ENCODE results near the gene SDSL. TPM values are rescaled to one million over a fixed set of nuclear protein-coding genes. Genes with fewer than 3 reads are reported as not detected.

The SDSL gene
- polyA plus RNA-seq, 1 donor (not counting 4 experiments of a cell fraction or from before 2014, with no cell fraction given), result 1.9 TPM

- TF ChIP-seq CTCF (optimal IDR thresholded peaks at IDR 0.05 in 1 of 3, IDR thresholded peaks at IDR 0.05 in 1 of 3, conservative IDR thresholded peaks at IDR 0.05 in 1 of 3; ENCODE audit: extremely low read depth in 1 of 3, insufficient read depth in 2 of 3, low read length in 3 of 3), result no peak
- peak; percentile 60 for TF ChIP-seq EZH2 (IDR thresholded peaks at IDR 0.05; ENCODE audit: low read length)
These were observed 55.1 kb downstream of the SDSL start for GRCh38 chr12:113477171-113477841.

GRCh38 chr12:113477842-113478215 lies 55.6 kb downstream of the SDSL start:
- DNase-seq (ENCODE audit: low read depth, low spot score) (no peak), FAIRE-seq (no peak)
- no peaks in the 10 kb centered on the region for H3K4me1 ChIP-seq (ENCODE audit: control insufficient read depth, extremely low read depth, insufficient read depth, low read length)
- H2AFZ ChIP-seq (ENCODE audit: control insufficient read depth, low read length), result no peak overlapping the region
- dilution Hi-C loops (cut with MboI; ENCODE audit: extremely low pct_ligation_motif_present, low sequenced_read_pairs), result no loop called here
- no peaks in the 10 kb centered on the region for H3K9me3 ChIP-seq (ENCODE audit: control insufficient read depth, low read depth, low read length)
- no peak for TF ChIP-seq CTCF (optimal IDR thresholded peaks at IDR 0.05 in 1 of 3, IDR thresholded peaks at IDR 0.05 in 1 of 3, conservative IDR thresholded peaks at IDR 0.05 in 1 of 3; ENCODE audit: extremely low read depth in 1 of 3, insufficient read depth in 2 of 3, low read length in 3 of 3)
- TF ChIP-seq EZH2 (IDR thresholded peaks at IDR 0.05; ENCODE audit: low read length), result peak; percentile 30
- no peak overlapping the region for H3K4me2 ChIP-seq (ENCODE audit: control insufficient read depth, extremely low read depth, insufficient read depth, low read depth, low read length)
- H3K9me1 ChIP-seq (ENCODE audit: control insufficient read depth, extremely low read depth, insufficient read depth, low read length), result no peaks in the 10 kb centered on the region
- H3K36me3 ChIP-seq (ENCODE audit: control insufficient read depth in 2 of 2, extremely low read depth in 1 of 2, insufficient read depth in 2 of 2, low read length in 2 of 2), result no peaks in the 10 kb centered on the region
- H3K4me3 ChIP-seq (ENCODE audit: control insufficient read depth in 2 of 3, extremely low read depth in 1 of 3, insufficient read depth in 2 of 3, low read depth in 1 of 3, low read length in 3 of 3), result no peak overlapping the region
- no peaks in the 10 kb centered on the region for H4K20me1 ChIP-seq (ENCODE audit: control insufficient read depth, extremely low read depth, insufficient read depth, low read length)
- H3K27ac ChIP-seq (ENCODE audit: control insufficient read depth, insufficient read depth, low read length), result no peak overlapping the region
- no peak overlapping the region for H3K9ac ChIP-seq (ENCODE audit: control insufficient read depth, extremely low read depth, insufficient read depth, low read length)
- peaks cover 81% of the 10 kb centered on the region for H3K27me3 ChIP-seq (ENCODE audit: control insufficient read depth, extremely low read depth, insufficient read depth, low read length)
- no peaks in the 10 kb centered on the region for H3K79me2 ChIP-seq (ENCODE audit: control insufficient read depth, insufficient read depth, low read length)

More at GRCh38 chr12:113477171-113477841, 55.1 kb downstream of the SDSL start:
- H3K27ac ChIP-seq (ENCODE audit: control insufficient read depth, insufficient read depth, low read length), result no peak overlapping the region
- H3K9me1 ChIP-seq (ENCODE audit: control insufficient read depth, extremely low read depth, insufficient read depth, low read length), result no peaks in the 10 kb centered on the region
- no peaks in the 10 kb centered on the region for H4K20me1 ChIP-seq (ENCODE audit: control insufficient read depth, extremely low read depth, insufficient read depth, low read length)
- no peaks in the 10 kb centered on the region for H3K4me1 ChIP-seq (ENCODE audit: control insufficient read depth, extremely low read depth, insufficient read depth, low read length)
- H3K4me3 ChIP-seq (ENCODE audit: control insufficient read depth in 2 of 3, extremely low read depth in 1 of 3, insufficient read depth in 2 of 3, low read depth in 1 of 3, low read length in 3 of 3), result no peak overlapping the region
- no peaks in the 10 kb centered on the region for H3K79me2 ChIP-seq (ENCODE audit: control insufficient read depth, insufficient read depth, low read length)
- no peaks in the 10 kb centered on the region for H3K9me3 ChIP-seq (ENCODE audit: control insufficient read depth, low read depth, low read length)
- H3K4me2 ChIP-seq (ENCODE audit: control insufficient read depth, extremely low read depth, insufficient read depth, low read depth, low read length), result no peak overlapping the region
- no peak for FAIRE-seq
- DNase-seq (ENCODE audit: low read depth, low spot score), result no peak
- no peak overlapping the region for H3K9ac ChIP-seq (ENCODE audit: control insufficient read depth, extremely low read depth, insufficient read depth, low read length)
- H3K36me3 ChIP-seq (ENCODE audit: control insufficient read depth in 2 of 2, extremely low read depth in 1 of 2, insufficient read depth in 2 of 2, low read length in 2 of 2), result no peaks in the 10 kb centered on the region
- H2AFZ ChIP-seq (ENCODE audit: control insufficient read depth, low read length), result no peak overlapping the region
- H3K27me3 ChIP-seq (ENCODE audit: control insufficient read depth, extremely low read depth, insufficient read depth, low read length), result peaks cover 87% of the 10 kb centered on the region
- dilution Hi-C loops (cut with MboI; ENCODE audit: extremely low pct_ligation_motif_present, low sequenced_read_pairs), result no loop called here
